HG03520 (cell line): ENCODE results near the gene TMEM116.
"Not testable (repeated sequence)": the region's sequence is repeated elsewhere in the genome, so short reads cannot be mapped to it uniquely, and the experiment has no call there.

Experiments used
- ATAC-seq: cut with Tn5 transposase; IDR thresholded peaks from one replicate; pipeline ENCODE4 v1.9.1; 2021; ENCODE audit warnings: mild to moderate bottlenecking, moderate library complexity; ENCODE audit not compliant: unreplicated experiment

TMEM116 gene

DNA sequence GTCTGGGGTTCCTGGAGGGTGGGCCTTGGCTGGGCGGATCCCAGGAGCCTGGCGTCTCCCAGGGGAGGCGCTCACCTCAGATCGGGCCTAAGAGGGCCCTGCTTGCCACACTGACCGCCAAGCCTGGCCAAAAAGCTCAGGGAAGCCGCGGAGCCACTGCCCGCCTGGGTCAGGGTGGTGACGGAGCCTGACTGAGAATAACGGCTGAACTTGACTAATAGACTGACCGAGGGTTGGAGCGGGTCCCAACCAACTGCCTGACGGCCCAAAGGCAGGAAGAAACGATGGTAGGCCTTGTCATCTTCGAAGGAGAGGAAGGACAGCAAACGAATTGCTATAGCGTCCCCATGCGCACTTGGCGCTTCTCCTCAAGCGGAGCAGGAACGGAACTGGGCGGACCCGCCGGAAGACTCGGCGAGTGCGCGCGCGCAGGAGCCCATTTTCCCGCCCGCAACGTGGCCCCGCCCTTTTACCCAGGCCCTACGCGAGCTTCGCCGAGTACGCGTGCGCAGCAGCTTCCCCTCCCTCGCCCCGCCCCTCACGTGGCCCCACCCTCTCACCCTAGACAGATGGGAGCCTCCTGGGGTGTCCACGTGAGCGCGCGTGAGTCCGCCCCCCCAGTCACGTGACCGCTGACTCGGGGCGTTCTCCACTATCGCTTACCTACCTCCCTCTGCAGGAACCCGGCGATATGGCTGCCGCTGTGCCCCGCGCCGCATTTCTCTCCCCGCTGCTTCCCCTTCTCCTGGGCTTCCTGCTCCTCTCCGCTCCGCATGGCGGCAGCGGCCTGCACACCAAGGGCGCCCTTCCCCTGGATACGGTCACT, at the start of gene TMEM116, which contains the start of gene ERP29:
TMEM116 (minus strand) TSS at position 391 of the 826 bp plus-strand sequence. CDS start 7,895 bp downstream, outside the sequence.
ERP29 (plus strand) TSS at position 652 of the 826 bp plus-strand sequence; CDS start at position 692, 40 bp downstream.
- ATAC-seq: peak; percentile 61

- no peak for ATAC-seq
Measured at GRCh38 chr12:112061137-112061536, 48.2 kb upstream of the TMEM116 start.

DNA sequence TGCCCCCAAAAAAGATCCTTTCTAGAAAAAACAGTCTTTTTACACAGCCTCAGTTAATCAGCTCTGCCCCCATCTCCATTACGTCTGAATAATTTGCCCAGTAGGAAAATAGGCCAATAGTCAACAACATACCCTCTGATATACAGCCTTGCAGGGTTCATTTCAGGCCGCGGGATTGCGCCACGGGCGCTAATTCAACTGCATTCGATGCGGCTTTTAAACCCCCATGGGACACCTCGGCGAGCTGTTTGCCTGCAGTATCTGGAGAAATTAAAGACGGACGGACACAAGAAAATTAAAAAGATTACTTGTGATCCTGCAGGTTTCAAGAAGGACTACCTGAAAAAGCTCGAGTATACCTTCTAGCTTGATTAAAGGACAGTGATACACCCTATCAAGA, 36.4 kb upstream of the TMEM116 start:
- ATAC-seq: no peak

DNA sequence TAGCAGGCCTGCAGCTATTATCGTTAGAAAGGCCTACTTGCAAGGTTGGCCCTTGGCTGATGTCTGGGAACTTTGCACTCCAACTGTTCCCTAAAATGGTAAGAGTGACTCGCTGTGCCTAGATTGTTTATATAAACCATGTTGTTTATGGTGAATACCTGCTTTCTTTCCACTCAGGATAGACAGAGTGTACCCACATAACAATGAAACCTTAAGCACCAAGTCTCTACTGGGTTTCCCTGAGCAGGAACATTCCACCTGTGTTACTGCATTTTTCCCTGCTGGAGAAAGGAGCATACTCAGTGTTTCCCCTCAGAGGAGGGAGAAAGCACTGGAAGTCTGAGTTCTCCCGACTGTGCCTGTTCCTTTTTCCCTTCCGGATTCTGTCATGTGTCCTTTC, 33.0 kb upstream of the TMEM116 start:
- no peak for ATAC-seq

- not testable (repeated sequence) for ATAC-seq
Measured at GRCh38 chr12:112036614-112037013, 23.6 kb upstream of the TMEM116 start.

DNA sequence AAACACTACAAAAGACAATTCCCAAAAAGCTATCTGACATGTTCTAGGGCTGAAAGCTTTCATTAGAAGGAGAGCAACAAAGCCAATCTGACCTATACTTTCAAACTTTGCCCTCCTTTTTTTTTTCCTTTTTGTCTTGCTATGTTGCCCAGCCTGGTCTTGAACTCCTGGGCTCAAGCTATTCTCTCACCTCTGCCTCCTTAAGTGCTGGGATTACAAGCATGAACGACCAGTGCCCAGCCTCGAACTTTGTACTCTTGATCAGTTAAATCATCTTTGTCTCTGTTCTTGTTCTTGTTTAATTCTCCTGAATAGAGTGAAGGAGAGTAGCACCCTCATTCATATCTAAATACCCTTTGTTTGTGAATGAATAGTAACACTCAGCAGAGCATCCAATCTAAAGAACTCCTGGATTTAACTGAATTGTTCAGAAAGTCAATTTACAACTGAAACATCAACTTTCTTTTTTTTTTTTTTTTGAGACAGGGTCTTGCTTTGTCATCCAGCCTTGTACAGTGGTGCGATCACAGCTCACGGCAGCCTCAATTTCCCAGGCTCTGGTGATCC, 22.3 kb upstream of the TMEM116 start:
- ATAC-seq: no peak

DNA sequence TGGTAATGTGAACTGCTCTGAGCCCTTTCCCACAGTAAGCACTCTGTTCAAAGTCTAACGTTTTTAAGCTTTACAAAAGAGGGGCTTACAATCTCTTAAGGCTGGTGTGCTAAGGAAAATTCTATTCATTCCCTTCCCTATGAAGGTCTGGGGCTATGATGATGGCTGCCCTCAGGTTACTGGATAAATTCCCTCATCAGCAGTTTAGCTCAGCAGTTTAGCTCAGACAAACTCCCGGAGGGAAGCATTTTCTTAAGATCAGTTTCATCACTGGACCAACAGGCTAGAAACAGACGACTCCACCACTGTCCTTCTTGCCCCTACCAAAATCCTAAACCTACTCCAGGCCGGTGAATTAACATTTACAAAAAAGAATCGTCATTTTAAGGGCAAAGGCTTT, 19.3 kb upstream of the TMEM116 start:
- ATAC-seq: no peak

- no peak for ATAC-seq
Measured at GRCh38 chr12:112031472-112031871, 18.5 kb upstream of the TMEM116 start.

DNA sequence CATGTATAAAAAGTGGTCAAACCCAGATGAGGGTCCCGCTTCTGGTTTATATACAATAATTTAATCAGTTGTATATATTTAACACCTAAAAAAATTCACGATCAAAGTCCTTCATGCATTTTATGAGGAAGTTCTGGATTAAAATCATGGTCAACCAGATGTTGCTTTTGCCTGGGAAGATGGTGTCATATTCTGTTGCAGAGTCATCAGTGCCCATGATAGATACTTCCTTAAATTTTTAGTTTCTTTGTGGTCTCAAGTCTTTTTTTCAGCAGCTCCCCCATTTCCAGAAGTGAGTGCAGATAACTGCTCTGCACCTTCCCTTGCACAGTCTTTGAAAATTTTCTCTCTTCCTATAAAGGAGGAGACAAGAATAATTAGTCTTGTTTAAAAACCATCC, 16.3 kb upstream of the TMEM116 start:
- no peak for ATAC-seq

DNA sequence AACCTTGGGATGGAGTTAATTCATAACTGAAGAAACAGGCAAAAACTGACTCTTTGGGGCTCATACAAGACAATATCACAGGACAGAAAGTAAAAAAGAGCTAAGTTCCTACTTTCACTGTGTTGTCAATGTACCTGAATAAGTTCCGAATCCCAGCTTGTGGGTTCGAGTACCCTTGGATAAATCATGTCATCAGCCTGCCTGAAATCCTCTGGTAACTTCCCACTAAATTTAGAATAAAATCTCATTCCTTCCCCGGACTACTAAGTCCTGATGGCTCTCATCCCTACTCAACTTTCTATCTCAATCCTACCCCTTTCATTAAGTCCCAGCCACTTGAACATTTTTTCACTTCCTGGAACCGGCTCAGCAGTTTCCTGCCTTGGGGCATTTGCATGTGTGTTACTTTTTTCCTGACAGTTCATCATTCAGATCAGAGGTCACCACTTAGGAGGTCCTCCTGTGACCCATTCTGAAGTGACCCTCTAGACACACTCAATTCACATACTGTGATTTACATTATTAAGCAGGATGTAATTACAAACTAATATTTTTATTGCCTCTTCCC, 12.9 kb upstream of the TMEM116 start:
- ATAC-seq: no peak

DNA sequence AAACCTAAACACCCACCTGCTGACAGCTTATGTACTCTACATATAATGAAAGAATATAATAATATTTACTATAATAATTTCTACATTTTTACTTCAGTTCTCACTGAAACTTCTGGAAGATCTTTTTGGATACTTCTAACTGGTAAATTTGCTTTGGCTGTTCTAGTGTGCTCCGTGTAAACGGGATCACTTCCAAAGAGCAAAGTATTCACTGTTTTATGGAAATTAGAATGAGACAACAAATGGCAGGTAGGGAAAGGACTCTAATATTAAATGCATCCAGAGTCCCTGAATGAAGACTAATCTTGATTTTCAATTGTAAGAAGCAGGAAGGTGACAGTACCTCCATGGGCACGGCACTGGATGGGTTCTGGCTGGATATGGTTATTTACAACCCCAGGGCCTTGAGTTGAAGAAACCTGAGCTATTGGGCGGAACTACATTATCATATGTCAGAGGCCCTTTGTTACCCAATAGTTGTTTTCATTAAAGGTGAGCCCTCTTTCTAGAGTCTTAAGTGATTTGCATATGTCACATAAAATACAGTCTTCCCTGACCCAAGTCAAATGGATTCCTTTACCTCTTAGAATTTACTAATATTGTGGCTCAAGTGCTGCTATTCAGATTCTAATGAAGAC, 10.9 kb upstream of the TMEM116 start:
- ATAC-seq: no peak

DNA sequence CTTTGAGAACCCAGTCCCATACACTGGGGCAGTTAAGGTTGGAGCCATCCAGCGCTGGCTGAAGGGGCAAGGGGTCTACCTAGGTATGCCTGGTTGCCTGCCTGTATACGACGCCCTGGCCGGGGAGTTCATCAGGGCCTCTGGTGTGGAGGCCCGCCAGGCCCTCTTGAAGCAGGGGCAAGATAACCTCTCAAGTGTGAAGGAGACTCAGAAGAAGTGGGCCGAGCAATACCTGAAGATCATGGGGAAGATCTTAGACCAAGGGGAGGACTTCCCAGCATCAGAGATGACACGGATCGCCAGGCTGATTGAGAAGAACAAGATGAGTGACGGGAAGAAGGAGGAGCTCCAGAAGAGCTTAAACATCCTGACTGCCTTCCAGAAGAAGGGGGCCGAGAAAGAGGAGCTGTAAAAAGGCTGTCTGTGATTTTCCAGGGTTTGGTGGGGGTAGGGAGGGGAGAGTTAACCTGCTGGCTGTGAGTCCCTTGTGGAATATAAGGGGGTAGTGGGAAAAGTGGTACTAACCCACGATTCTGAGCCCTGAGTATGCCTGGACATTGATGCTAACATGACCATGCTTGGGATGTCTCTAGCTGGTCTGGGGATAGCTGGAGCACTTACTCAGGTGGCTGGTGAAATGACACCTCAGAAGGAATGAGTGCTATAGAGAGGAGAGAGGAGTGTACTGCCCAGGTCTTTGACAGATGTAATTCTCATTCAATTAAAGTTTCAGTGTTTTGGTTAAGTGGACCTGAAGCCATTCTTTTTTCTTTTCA, 9.5 kb upstream of the TMEM116 start:
- no peak for ATAC-seq

DNA sequence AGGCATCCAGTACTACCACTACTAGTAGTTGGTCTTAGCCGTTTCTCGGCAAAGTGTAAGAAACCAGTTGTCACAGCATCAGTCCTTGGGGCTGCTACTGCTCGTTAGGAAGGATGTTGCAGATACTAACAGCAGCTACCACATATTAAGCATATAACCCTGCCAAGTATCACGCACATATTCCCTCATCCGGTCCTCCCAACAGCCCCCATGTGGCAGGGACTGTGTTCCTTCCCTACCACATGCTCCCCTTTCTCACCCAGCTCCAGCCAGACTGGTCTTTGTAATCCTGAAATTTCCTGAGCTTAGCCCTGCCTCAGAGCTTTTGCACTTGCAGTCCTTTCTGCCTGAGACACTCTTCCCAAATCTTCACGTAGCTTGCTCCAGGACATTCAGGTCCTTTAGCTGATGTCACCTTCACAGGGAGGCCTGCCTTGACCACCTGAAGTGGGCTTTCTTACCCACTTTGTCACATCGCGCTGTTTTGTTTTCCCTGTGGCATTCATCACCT, 8.0 kb upstream of the TMEM116 start:
- no peak for ATAC-seq

DNA sequence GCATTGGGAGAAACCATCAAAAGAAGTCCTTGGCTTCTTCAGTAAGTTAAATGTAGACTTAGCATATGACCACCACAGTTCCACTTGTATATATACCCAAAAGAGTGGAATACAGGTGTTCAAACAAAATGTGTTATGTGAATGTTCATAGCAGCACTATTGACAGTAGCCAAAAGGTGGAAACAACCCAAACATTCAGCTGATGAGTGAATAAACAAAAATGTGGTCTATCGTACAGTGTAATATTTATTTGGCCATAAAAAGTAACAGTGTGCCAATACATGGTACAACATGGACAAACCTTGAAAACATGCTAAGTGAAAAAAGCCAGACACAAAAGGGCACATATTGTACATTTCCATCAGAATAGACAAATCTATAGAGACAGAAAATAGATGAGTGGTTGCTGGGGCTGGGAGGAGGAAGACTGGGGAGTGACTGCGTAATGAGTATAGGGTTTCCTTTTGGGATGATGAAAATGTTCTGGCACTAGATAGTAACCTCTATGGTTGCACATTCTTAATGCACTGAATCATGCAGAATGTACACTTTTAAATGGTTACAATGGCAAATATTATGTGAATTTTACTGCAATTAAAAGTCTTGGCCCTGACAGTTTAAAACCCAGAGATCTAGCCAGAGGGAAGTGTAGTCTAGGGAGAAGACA, 5.7 kb upstream of the TMEM116 start:
- no peak for ATAC-seq

DNA sequence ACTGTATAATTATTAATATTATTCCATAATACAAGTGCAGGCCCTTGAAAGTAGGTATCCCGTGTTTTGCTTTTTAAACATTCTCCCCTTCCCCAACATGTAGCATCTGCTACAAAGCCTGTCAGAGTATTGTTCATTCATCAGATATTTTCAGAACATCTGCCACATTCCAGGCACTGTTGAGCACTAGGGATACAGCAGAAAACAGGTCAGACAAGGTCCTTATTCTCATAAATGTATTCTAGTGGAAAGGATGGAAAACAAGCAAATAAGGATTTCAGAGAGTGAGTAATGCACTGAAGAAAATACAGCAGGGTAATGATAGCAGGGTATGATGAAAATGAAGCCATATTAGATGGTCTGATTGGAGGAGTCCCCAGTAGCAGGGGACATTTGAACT, 4.1 kb upstream of the TMEM116 start:
- no peak for ATAC-seq

DNA sequence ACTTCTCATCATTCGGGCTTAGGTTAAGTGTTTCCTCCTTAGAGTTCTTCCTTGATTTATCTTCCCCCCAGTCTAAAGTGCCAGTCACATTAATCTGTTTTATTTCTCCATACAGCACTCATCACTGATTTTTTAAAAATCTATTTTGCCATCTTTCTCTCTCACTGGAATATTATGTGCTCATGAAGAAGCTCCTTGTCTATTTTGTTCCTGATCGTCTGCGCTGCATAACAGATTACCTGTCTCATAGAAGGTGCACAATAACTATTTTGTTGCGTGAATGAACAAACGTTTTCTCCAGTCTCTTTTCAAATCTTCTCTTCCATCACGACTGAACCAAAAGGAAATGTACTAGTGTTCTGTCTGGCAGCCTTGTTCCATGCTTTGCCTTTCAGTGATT, 3.0 kb upstream of the TMEM116 start:
- no peak for ATAC-seq

- ATAC-seq: peak; percentile 23
Measured at GRCh38 chr12:112013601-112014402, 837 bp upstream of the TMEM116 start.

DNA sequence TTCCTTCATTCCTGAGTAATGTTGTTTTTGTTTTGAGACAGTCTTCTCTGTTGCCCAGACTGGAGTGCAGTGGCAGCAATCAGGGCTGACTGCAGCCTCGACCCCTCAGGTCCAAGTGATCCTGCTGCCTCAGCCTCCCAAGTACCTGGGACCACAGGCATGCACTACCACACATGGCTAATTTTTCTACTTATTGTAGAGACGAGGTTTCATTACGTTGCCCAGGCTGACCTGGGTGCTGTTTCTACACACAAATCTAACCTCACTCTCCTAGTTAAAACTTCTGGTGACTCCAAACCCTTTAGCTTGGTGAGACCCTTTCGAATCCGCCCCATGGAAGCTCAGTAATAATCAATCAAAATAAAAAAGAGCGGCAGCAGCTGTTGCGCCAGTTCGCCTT, 1.3 kb downstream of the TMEM116 start:
- no peak for ATAC-seq
